ENCODE results near the gene CDK7.
A peak's percentile ranks its signal among the peaks of the same experiment; 100 is the strongest.
"Not testable (repeated sequence)": the region's sequence is repeated elsewhere in the genome, so short reads cannot be mapped to it uniquely, and the experiment has no call there.

The CDK7 gene

DNA sequence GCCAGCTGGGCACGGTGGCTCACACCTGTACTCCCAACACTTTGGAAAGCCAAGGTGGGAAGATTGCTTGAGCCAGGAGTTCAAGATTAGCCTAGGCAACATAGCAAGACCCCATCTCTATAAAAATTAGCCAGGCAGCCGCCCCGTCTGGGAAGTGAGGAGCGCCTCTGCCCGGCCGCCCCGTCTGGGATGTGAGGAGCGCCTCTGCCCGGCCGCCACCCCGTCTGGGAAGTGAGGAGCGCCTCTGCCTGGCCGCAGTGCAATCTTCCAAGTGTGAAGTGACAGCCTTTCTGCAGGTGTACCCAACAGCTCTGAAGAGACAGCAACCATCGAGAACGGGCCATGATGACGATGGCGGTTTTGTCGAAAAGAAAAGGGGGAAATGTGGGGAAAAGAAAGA lies 14.3 kb upstream of the CDK7 start:
- H3K27me3 Mint-ChIP-seq (ENCODE audit: low read depth); H3K27ac Mint-ChIP-seq; H3K36me3 Mint-ChIP-seq (ENCODE audit: low read depth); H3K4me3 Mint-ChIP-seq; H3K9me3 Mint-ChIP-seq: not testable (repeated sequence)
- peaks cover 18% of the 10 kb centered on the region for H3K4me1 Mint-ChIP-seq (ENCODE audit: low read depth)

DNA sequence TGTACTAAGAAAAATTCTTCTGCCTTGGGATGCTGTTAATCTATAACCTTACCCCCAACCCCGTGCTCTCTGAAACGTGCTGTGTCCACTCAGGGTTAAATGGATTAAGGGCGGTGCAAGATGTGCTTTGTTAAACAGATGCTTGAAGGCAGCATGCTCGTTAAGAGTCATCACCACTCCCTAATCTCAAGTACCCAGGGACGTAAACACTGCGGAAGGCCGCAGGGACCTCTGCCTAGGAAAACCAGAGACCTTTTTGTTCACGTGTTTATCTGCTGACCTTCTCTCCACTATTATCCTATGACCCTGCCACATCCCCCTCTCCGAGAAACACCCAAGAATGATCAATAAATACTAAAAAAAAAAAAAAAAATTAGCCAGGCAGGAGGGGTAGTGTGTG lies 13.9 kb upstream of the CDK7 start:
- not testable (repeated sequence) for H3K27ac Mint-ChIP-seq; H3K9me3 Mint-ChIP-seq; H3K4me3 Mint-ChIP-seq; H3K36me3 Mint-ChIP-seq (ENCODE audit: low read depth); H3K27me3 Mint-ChIP-seq (ENCODE audit: low read depth)
- peaks cover 18% of the 10 kb centered on the region for H3K4me1 Mint-ChIP-seq (ENCODE audit: low read depth)

DNA sequence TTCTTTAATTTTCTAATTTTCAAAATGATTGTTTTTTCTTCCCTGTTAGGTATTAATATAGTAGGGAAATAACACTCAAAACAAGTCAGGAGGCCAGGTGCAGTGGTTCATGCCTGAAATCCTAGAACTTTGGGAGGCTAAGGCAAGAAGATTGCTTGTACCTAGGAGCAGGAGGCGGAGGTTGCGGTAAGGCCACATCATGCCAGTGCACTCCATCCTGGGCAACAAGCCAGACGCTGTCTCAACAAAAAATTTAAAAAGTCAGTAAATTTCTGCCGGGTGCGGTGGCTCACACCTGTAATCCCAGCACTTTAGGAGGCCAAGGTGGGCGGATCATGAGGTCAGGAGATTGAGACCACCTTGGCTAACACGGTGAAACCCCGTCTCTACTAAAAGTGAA lies 10.2 kb upstream of the CDK7 start:
- Mint-ChIP-seq H3K27ac (no peak overlapping the region), H3K27me3 (ENCODE audit: low read depth) (no peaks in the 10 kb centered on the region), H3K4me3 (no peak overlapping the region), H3K9me3 (no peaks in the 10 kb centered on the region), H3K4me1 (ENCODE audit: low read depth) (peaks cover 3% of the 10 kb centered on the region), H3K36me3 (ENCODE audit: low read depth) (peaks cover 18% of the 10 kb centered on the region)

DNA sequence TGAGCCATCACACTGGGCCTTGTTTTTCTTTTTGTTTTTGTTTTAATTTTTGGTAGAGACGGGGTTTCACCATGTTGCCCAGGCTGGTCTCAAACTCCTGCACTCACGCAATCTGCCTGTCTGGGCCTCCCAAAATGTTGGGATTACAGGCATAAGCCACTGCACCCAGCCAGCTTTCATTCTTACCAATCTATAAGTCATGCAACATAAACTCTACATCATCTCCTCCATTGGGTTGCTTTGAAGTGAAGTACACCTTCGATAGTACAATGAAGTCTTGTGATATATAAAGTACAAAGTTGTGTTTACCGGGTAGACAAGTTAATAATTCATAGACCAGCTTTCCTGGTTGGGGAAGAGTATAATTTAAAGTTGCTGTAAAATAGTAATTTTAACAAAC lies 8.8 kb upstream of the CDK7 start:
- H3K27ac Mint-ChIP-seq = no peak overlapping the region
- H3K4me1 Mint-ChIP-seq (ENCODE audit: low read depth) = peaks cover 3% of the 10 kb centered on the region
- peaks cover 17% of the 10 kb centered on the region for H3K36me3 Mint-ChIP-seq (ENCODE audit: low read depth)
- H3K9me3 Mint-ChIP-seq = no peaks in the 10 kb centered on the region
- H3K27me3 Mint-ChIP-seq (ENCODE audit: low read depth) = no peaks in the 10 kb centered on the region
- no peak overlapping the region for H3K4me3 Mint-ChIP-seq

DNA sequence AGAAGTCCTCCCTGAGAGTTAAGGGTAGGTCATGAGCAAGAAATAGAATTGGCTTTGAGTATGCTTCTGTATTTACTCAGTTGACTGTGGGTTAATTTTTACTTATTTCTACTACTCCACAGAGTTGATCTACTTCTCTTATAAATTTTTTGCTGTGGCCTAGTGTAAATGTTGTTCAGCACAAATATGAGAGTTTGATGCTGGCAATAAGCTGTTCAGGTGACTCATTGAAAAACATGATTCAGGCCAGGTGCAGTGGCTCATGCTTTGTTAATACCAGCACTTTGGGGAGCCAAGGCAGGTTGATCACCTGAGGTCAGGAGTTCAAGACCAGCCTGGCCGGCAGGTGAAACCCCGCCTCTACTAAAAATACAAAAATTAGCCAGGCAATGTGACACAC lies 4.5 kb upstream of the CDK7 start:
- Mint-ChIP-seq H3K36me3 (ENCODE audit: low read depth) (peaks cover 13% of the 10 kb centered on the region), H3K27me3 (ENCODE audit: low read depth) (no peaks in the 10 kb centered on the region), H3K9me3 (no peaks in the 10 kb centered on the region), H3K4me1 (ENCODE audit: low read depth) (peaks cover 4% of the 10 kb centered on the region), H3K4me3 (no peak overlapping the region), H3K27ac (no peak overlapping the region)

DNA sequence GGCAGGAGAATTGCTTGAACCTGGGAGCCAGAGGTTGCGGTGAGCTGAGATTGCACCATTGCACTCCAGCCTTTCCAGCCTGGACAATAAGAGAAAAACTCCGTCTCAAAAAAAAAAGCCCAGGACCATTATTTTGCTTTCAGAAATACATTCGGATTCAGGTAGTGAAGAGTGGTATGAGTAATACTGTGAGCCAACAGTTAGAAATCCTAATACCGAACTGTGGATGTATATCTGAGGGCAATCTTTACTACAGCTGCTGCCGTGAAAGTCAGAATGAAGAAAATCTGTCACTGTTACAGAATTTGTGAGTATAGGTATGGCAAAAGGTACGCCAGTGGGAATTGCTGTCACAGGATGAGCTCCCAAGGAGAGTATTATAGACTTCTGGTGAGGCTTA lies 3.4 kb upstream of the CDK7 start:
- H3K27ac Mint-ChIP-seq = no peak overlapping the region
- H3K27me3 Mint-ChIP-seq (ENCODE audit: low read depth) = no peaks in the 10 kb centered on the region
- H3K9me3 Mint-ChIP-seq = no peaks in the 10 kb centered on the region
- peaks cover 8% of the 10 kb centered on the region for H3K4me1 Mint-ChIP-seq (ENCODE audit: low read depth)
- peaks cover 10% of the 10 kb centered on the region for H3K36me3 Mint-ChIP-seq (ENCODE audit: low read depth)
- no peak overlapping the region for H3K4me3 Mint-ChIP-seq

DNA sequence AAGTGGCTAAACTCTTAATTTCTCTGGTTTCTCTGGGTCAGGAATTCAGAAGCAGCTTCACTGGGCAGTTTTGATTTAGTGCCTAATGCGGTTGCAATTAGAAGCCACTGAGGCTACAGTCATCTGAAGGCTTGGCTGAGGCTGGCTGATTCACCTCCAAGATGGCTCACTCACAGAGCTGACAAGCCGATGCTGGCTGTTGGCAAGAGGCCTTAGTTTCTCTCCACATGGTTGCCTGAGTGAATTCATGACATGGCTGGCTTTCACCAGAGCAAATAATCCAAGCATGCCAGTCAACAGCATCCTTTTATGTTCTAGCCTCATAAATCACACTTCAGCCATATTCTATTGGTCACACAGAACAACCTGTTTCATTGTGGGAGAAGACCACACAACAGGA lies 2.8 kb upstream of the CDK7 start:
- no peaks in the 10 kb centered on the region for H3K27me3 Mint-ChIP-seq (ENCODE audit: low read depth)
- H3K4me3 Mint-ChIP-seq = no peak overlapping the region
- peaks cover 10% of the 10 kb centered on the region for H3K4me1 Mint-ChIP-seq (ENCODE audit: low read depth)
- no peak overlapping the region for H3K27ac Mint-ChIP-seq
- H3K9me3 Mint-ChIP-seq = no peaks in the 10 kb centered on the region
- H3K36me3 Mint-ChIP-seq (ENCODE audit: low read depth) = peaks cover 10% of the 10 kb centered on the region

DNA sequence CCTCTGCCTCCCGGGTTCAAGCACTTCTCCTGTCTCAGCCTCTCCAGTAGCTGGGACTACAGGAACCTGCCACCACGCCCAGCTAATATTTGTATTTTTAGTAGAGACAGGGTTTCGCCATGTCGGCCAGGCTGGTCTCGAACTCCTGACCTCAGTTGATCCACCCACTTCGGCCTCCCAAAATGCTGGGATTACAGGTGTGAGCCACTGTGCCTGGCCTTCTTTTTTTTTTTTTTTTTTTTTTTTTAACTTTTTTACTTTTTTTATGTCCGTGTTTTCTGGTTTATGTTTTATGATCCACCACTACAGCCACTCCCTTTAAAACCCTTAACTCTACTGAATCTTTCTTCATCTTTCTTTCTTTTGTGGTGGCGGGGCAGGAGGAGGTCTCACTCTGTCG lies 2.0 kb downstream of the CDK7 start:
- peaks cover 21% of the 10 kb centered on the region for H3K36me3 Mint-ChIP-seq (ENCODE audit: low read depth)
- H3K4me1 Mint-ChIP-seq (ENCODE audit: low read depth) = peaks cover 33% of the 10 kb centered on the region
- H3K27me3 Mint-ChIP-seq (ENCODE audit: low read depth); H3K9me3 Mint-ChIP-seq: not testable (repeated sequence)
- H3K27ac Mint-ChIP-seq = peak overlapping the region; percentile 23
- peak overlapping the region; percentile 67 for H3K4me3 Mint-ChIP-seq

DNA sequence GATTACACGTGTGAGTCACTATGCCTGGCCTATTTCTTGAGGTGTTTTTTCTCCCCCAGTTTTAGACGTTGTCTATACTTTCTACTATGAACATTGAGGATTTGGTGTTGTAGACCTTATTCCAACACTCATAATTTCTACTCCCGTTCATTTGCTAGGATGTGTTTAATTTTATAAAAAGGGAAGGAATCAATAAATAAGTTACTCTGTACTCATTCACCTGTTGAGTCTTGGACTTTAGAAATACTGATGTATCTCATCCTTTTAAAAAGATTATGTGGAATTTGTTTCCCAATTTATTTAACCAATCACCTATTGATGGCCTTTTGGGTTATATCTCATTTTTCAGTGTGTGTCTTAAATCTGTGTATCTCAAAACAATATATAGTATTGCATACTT lies 3.2 kb downstream of the CDK7 start:
- H3K36me3 Mint-ChIP-seq (ENCODE audit: low read depth) = peaks cover 25% of the 10 kb centered on the region
- H3K27ac Mint-ChIP-seq = peak overlapping the region; percentile 9
- H3K4me1 Mint-ChIP-seq (ENCODE audit: low read depth) = peaks cover 33% of the 10 kb centered on the region
- H3K9me3 Mint-ChIP-seq = no peaks in the 10 kb centered on the region
- H3K27me3 Mint-ChIP-seq (ENCODE audit: low read depth) = no peaks in the 10 kb centered on the region
- H3K4me3 Mint-ChIP-seq = no peak overlapping the region

DNA sequence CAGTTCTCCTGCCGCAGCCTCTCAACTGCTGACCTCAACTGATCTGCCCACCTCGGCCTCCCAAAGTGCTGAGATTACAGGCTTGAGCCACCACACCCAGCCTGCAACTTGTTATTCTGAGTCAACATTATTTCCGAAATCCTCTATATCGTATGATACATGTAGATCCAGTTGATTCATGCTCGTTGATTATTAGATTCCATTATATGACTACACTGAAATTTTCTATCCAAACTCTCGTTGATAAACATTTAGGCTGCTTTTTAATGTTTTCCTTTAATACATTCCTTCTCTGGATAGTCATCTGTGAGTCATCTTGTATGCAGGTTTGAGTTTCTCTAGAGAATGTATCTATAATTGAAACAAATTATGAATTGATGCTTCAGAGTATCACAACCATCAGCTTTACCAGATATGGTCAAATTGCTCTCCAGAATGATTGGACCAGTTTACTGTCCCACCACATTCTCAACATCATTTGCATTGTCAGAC lies 4.1 kb downstream of the CDK7 start:
- H3K4me3 Mint-ChIP-seq = no peak overlapping the region
- no peak overlapping the region for H3K27ac Mint-ChIP-seq
- H3K9me3 Mint-ChIP-seq = no peaks in the 10 kb centered on the region
- H3K27me3 Mint-ChIP-seq (ENCODE audit: low read depth) = no peaks in the 10 kb centered on the region
- peaks cover 34% of the 10 kb centered on the region for H3K4me1 Mint-ChIP-seq (ENCODE audit: low read depth)
- peaks cover 27% of the 10 kb centered on the region for H3K36me3 Mint-ChIP-seq (ENCODE audit: low read depth)

DNA sequence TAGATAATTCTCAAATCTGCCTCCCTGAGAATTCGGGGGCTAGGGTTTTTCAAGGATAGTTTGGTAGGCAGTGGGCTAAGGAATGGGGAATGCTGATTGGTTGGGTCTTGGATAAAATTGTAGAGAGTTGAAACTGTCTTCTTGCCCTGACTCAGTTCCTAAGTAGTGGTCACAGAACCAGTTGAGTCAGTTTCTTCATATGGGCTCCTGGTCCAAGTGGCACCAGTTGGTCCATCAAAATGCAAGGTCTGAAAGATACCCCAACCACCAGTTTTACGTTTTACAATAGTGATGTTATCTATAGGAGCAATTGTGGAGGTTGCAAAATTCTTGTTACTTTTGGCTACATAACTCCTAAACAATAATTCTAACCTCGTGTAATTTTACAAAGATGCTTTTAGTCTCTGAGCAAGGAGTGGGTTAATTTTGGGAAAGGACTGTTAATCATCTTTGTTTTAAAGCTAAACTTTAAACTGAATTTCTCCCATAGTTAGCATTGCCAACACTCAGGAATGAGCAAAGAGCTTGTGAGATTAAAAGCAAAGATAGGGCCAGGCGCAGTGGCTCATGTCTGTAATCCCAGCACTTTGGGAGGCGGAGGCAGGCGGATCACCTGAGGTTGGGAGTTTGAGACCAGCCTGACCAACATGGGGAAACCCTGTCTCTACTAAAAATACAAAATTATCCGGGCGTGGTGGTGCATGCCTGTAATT lies 7.7 kb downstream of the CDK7 start:
- Mint-ChIP-seq H3K36me3 (ENCODE audit: low read depth) (peaks cover 37% of the 10 kb centered on the region), H3K27ac (no peak overlapping the region), H3K4me3 (no peak overlapping the region), H3K9me3 (no peaks in the 10 kb centered on the region), H3K4me1 (ENCODE audit: low read depth) (peaks cover 27% of the 10 kb centered on the region), H3K27me3 (ENCODE audit: low read depth) (no peaks in the 10 kb centered on the region)

DNA sequence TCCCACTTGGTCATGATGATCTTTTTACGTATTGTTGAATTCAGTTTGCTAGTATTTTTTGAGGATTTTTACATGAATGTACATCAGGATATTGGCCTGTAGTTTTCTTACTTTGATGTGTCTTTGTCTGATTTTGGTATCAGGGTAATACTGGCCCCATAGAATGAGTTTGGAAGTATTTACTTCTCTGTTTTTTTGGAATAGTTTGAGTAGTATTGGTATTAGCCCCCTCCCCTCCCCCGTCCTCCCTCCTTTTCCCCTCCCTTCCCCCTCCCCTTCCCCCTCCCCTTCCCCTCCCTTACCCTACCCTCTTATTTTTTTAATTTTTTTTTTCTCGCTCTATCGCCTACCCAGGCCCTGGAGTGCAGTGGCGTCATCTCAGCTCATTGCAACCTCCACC lies 10.3 kb downstream of the CDK7 start:
- H3K9me3 Mint-ChIP-seq = peaks cover 10% of the 10 kb centered on the region
- H3K36me3 Mint-ChIP-seq (ENCODE audit: low read depth) = peaks cover 33% of the 10 kb centered on the region
- no peak overlapping the region for H3K27ac Mint-ChIP-seq
- H3K4me1 Mint-ChIP-seq (ENCODE audit: low read depth) = peaks cover 20% of the 10 kb centered on the region
- no peak overlapping the region for H3K4me3 Mint-ChIP-seq
- H3K27me3 Mint-ChIP-seq (ENCODE audit: low read depth) = no peaks in the 10 kb centered on the region

DNA sequence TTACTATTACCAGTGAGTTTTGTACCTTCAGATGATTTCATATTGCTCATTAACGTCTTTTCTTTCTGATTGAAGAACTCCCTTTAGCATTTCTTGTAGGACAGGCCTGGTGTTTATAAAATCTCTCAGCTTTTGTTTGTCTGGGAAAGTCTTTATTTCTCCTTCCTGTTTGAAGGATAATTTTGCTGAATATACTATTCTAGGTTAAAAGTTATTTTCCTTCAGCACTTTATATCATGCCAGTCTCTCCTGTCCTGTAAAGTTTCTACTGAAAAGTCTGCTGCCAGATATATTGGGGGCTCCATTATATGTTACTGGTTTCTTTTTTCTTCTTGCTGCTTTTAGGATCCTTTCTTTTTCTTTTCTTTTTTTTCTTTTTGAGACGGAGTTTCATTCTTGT lies 13.3 kb downstream of the CDK7 start:
- Mint-ChIP-seq H3K9me3 (peaks cover 10% of the 10 kb centered on the region), H3K36me3 (ENCODE audit: low read depth) (peaks cover 22% of the 10 kb centered on the region), H3K4me3 (no peak overlapping the region), H3K27me3 (ENCODE audit: low read depth) (no peaks in the 10 kb centered on the region), H3K4me1 (ENCODE audit: low read depth) (peaks cover 16% of the 10 kb centered on the region), H3K27ac (no peak overlapping the region)

DNA sequence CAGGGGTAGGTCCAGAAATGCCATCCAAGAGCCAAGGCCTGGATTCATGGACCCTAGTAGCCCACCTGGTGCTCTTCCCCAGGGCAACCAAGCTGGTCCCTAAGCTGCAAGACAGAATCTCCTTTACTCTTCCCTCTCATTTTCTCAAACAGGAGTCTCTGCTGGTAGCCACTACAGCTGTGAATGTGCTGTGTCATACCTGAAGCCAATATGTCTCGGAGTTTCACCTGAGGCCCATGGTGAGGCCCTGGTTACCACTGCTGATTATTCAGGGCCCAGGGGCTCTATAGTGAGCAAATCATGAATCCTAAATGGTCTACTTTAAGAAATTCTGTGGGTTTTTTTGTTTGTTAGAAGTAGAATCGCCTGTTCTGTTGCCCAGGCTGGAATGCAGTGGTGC lies 15.9 kb downstream of the CDK7 start:
- peaks cover 12% of the 10 kb centered on the region for H3K4me1 Mint-ChIP-seq (ENCODE audit: low read depth)
- no peak overlapping the region for H3K4me3 Mint-ChIP-seq
- H3K9me3 Mint-ChIP-seq = peaks cover 10% of the 10 kb centered on the region
- H3K27me3 Mint-ChIP-seq (ENCODE audit: low read depth) = no peaks in the 10 kb centered on the region
- H3K27ac Mint-ChIP-seq = no peak overlapping the region
- peaks cover 18% of the 10 kb centered on the region for H3K36me3 Mint-ChIP-seq (ENCODE audit: low read depth)

DNA sequence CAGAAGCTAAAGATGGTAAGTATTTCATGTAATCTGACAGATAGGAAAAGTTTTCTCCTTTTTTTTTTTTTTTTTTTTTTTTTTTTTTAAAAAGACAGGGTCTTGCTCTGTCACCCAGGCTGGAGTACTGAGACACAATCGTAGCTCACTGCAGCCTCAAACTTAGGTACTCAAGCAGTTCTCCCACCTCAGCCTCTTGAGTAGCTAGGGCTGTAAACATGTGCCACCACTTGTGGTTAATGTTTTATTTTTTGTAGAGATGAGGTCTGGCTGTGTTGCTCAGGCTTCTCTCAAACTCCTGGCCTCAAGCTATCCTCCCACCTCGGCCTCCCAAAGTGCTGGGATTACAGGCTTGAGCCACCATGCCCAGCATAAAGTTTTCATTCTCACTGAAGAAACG lies 17.8 kb downstream of the CDK7 start:
- H3K27me3 Mint-ChIP-seq (ENCODE audit: low read depth) = no peaks in the 10 kb centered on the region
- no peak overlapping the region for H3K4me3 Mint-ChIP-seq
- H3K9me3 Mint-ChIP-seq = peaks cover 10% of the 10 kb centered on the region
- H3K36me3 Mint-ChIP-seq (ENCODE audit: low read depth) = peaks cover 10% of the 10 kb centered on the region
- no peak overlapping the region for H3K27ac Mint-ChIP-seq
- peaks cover 7% of the 10 kb centered on the region for H3K4me1 Mint-ChIP-seq (ENCODE audit: low read depth)

DNA sequence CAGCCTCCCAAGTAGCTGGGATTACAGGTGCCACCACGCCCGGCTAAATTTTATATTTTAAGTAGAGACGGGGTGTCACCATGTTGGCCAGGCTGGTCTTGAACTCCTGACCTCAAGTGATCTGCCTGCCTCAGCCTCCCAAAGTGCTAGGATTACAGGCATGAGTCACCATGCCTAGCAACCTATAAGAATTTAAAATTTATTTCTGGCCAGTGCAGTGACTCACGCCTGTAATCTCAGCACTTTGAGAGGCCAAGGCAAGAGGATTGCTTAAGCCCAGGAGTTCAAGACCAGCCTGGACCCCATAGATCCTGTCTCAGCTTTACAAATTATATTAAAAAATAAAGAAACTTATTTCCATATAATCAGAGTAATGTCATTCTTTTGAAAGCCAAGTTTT lies 21.3 kb downstream of the CDK7 start:
- H3K4me1 Mint-ChIP-seq (ENCODE audit: low read depth); H3K9me3 Mint-ChIP-seq; H3K4me3 Mint-ChIP-seq; H3K27me3 Mint-ChIP-seq (ENCODE audit: low read depth); H3K27ac Mint-ChIP-seq: not testable (repeated sequence)
- peaks cover 19% of the 10 kb centered on the region for H3K36me3 Mint-ChIP-seq (ENCODE audit: low read depth)
